DMS53 (cell line): Measurements from ENCODE around the gene PPM1A.

Source experiments
- DNase-seq: peaks from one replicate; lab custom pipeline; 2025; lab: John Stamatoyannopoulos, UW

Gene PPM1A

DNA sequence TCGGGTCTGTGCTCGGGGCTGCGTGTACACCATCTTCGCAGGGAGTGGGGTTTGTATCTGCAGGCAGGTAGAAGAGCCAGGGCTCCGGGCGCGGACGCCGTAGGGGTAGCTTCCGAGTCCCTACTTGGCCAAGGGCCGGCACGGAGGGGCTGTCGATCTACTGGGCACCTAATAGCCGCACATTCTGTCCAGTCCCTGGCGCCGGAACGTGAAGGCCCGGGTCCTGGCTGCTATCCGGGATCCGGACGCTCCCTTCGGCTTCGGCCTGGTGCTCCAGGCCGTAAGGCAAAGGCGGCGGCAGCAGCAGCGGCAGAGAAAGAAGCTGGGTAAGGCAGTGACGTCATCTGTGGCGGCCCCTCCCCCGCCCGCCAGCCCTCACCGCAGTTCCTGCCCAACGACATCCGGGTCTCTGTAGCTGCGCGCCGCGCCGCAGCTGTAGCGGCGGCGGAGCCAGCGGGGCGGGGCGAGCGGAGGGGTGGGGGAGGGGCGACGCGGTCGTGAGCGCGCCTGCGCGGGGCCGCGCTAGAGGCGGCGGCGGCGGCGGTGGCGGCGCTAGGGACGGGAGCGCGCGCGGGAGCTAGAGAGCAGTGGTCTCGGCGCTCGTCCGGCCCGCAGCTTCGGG, at the start of gene PPM1A:
PPM1A (plus strand) TSS at position 525 of the 622 bp plus-strand sequence. CDS start 33,483 bp downstream, outside the sequence.
- DNase-seq = peak; percentile 95

DNA sequence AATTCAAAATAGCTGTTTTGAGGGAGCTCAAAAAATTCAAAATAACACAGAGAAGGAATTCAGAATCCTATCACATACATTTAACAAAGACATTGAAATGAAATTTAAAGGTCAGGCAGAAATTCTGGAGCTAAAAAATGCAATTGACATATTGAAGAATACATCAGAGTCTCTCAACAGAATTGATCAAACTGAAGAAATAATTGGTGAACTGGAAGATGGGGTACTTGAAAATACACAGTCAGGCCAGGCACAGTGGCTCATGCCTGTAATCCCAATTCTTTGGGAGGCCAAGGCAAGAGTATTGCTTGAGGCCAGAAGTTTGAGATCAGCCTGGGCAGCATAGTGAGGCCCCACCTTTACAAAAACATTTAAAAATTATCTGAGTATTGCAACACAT, 49.7 kb upstream of the PPM1A start:
- no peak for DNase-seq

DNA sequence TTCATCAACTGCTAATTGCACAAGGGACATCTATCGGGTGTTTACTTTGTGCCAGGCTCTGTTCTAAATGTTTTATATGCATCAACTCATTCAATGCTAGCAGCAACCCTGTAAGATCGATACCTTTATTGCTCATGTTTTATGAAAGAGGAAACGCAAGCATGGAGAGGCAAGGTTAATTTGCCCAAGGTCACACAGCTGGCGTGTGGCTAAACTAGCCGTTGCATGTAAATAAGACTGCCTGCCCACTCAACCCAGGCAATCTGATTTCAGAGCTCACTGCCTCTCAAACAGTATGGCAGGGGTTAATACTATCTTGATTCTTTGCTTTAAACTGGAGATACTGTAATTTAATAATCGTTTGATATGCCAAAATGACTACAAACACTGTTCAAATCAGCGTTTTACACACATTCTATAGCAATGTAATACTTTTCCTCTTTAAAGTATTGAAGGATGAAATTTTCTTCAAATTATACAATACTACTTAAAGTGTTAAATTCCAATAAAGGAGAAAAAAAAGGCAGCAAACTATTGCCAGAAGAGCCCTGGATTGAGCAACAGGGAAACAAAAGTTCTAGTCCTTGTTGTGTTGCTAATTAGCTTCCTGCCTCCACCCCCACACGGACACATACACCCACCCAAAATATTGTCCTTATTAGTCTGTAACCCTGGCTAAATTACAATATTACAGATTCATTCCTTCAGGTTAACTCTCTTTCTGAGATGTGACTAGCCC, 44.7 kb upstream of the PPM1A start:
- DNase-seq = no peak

DNA sequence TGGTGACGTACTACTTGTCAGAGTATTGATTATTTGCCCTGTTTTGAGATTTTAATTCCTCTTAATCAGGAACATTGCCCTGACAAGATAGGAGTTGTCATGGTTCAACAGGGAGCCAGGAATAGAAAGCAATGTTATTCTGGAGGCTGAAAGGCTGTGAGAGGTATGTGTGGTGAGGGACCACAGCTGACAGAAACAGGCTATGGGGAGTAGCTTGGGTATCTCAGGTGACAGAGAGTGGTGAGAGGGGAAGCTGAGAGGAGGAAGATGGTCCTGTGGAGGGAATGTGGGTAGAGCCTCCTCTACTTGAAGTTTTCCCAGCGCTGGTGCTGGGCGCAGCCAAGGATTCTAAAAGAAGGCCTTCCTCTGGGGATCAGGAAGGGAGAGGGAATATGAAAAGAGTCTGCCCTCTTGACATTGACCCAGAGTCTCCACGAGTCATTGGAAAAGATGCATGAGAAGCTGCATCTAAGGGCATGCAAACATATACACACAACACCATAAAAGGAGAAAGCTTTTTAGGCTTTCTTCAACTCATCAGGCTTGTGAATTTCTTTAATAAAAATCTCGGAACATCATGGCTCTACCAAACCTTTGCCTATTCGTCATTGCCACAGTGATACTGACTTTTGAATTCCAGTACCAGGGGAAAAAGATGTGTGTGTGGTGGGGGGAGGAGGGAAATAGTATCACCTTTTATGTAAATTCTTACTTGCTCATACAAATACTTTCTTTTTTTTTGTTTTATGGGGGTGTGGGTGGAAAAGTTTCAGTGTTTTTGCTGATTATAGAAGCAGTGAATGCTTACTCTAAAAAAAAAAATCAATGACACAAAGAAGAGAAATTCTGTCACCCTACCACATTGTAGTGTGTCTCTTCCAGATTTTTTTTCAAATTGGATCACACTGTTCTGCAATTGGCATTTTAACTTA, 43.9 kb upstream of the PPM1A start:
- no peak for DNase-seq

DNA sequence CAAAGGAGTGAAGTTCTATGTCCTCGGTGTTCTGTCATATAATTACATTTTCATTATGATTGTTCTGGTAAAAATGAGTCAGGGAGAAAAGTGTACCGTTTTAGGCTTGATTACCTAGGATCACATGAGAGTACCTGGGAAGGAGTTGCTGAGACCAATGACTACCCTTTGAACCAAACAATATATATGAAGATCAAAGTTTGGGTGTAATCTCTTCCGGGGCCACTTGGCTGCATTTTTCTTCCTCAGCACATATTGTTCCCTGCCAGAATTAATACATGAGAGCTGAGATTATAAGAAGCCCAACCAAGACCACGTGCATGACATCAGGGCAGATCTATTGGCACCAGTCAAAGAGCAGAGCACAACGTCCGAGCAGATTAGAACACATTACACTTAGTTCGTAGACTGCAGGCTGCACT, 42.8 kb upstream of the PPM1A start:
- no peak for DNase-seq

DNA sequence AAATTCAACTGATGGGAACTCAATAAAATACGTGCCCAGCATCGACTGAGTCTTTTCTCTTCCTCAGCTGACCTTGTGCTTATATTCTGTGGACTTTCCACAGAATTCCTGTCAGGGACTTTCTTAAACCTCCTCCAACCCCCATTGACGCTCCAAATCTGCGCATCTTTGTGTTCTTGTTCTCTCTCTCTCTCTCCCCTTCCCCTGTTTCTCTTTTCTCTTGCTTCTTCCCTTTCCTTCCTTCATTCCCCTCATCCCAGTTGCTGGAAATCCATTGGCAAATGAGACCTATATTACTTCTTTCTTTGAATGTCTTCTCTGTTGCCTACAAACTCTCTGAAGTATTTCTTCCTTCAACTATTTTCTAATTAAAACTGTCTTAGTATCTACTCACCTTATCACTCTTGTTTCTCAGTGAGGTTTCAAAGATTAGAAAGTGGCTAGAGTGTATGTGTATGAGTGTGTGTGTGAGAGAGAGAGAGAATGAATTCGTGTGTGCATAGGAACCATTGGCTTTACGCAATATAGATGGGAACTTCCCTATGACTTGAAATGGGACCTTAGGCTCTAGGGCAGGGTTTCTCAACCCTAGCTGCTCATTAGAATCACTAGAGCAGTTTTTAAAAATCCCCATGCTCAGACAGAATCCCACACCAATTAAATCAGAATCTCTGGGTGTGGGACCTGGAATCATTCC, 42.0 kb upstream of the PPM1A start:
- DNase-seq = no peak

DNA sequence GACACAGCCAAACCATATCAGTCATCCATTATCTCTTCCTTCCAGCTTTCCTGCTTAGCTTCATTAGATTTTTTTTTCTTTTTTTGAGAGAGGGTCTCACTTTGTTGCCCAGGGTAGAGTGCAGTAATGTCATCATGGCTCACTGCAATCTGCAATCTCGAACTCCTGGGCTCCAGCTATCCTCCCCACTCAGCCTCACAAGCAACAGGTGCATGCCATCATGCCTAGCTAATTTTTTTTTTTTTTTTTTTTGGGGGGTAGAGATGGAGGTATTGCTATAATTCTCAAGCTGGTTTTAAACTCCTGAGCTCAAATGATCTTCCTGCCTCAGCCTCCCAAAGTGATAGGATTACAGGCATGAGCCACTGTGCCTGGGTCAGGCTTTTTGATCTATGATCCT, 38.3 kb upstream of the PPM1A start:
- no peak for DNase-seq

DNA sequence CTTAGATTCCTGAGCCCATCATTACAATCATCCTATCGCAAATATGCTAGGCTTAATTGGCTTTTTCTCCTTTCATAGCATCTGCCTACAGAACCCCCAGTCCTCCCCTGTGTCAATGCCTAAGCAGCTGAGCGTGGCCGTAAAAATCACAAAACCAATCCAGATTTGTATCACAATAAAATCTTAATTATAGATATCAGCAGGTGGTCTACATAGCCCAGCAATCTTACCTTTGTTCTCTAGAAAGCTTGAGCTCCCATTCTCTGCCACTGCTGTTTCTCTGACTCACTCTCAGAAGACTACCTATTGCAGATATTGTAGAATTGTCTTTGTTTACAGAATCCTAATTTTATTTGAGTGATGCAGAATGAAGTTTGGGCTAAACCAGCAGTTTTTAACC, 37.9 kb upstream of the PPM1A start:
- no peak for DNase-seq

DNA sequence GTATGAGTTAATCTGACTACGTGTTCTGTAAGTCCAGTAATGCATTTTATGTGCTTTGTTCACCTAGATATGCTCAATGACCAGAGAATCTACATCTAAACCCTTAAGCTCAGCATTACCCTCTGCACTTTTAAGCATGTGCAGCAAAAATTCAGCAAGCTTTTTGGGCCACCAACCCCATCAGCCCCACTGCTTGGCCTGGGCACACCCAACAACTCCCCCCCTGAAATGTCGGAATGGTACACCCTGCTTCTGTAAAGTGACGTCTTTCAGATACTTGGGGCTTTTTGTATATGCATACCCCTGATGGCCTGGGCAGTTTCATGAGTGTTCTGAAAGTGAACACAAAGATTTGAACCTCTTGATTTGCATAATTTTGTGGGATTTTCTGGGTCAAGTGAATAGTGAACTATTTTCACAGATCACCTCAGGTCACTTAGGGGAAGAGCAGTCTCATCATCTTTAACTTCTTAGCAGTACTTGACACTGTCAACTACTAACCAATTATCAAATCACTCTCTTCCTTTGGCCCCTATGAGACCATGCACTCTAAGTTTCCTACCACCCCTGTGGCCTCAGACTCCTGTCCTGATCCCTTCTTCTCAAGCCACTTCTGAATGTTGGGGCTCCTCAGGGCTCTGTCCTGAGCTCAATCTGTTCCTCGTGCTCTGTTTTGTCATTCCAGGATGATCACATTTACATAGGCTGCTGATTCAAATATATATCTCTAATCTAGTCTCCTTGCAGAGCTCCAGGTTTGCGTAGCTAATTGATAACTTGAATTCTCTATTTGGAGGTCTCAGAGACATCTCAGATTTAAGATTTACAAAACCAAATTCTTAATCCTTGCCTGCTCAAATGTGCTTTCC, 36.3 kb upstream of the PPM1A start:
- DNase-seq = no peak

DNA sequence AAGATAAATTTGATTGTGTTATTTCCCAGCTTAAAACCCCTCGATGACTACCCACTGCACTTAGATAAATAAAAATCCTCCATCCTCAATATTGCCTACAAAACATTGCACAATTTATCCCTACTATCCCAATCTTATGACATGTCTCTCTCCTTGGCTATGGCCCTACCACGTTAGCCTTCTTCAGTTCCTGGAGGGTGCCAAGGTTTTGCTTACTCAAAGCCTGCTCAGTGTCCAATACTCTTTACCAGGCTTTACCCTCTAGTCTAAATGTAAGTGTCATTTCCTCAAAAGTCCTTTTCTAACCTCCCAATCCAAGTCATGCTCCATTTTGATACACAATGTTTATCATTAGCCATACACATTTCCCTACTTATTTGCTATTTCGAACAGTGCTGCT, 35.0 kb upstream of the PPM1A start:
- DNase-seq = no peak

DNA sequence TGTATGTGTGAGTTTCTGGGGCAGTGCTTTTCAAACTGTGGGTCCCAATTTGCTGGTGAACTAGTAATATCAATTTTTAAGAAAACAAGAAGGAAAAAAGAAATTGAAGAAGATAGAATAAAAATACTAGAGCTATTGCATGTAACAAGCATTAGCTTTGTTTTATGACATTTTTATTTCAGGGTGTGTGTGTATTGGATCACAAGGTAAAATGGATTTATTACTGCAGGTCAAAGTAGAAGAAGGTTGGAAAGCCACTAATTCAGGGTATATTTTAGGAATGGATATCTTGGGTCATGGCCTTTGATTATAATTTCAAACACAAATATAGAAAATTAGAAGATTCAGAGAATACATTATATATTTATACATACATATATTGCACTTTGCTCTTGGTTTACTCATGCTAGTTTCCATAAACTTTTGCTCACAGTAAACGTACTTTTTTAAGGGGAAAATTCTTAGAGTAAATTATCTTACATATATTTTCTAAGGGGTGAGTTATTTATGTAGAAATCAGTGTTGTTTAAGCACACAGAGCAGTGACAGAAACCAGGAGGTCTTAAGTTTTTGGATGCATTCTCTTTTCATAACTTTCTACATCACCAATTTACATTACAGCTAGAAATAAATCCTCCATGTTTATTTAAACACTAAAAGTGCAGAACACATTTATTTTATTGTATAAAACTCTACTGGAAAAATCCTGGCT, 34.5 kb upstream of the PPM1A start:
- DNase-seq = no peak

DNA sequence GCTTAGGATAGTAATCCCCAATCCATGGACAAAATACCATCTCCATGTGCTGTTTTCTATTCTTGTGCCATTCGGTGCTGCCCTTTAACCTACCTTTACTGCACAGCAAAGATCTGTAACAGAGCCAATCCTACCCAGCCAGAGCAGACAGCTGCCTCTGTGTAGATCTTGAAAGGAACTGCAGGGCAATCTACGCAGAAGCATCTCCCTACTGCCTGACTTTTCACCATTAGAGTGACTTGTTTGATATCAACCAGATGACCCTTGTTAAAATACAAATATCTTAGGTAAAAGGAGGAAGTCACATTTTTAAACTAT, 33.9 kb upstream of the PPM1A start:
- no peak for DNase-seq

DNA sequence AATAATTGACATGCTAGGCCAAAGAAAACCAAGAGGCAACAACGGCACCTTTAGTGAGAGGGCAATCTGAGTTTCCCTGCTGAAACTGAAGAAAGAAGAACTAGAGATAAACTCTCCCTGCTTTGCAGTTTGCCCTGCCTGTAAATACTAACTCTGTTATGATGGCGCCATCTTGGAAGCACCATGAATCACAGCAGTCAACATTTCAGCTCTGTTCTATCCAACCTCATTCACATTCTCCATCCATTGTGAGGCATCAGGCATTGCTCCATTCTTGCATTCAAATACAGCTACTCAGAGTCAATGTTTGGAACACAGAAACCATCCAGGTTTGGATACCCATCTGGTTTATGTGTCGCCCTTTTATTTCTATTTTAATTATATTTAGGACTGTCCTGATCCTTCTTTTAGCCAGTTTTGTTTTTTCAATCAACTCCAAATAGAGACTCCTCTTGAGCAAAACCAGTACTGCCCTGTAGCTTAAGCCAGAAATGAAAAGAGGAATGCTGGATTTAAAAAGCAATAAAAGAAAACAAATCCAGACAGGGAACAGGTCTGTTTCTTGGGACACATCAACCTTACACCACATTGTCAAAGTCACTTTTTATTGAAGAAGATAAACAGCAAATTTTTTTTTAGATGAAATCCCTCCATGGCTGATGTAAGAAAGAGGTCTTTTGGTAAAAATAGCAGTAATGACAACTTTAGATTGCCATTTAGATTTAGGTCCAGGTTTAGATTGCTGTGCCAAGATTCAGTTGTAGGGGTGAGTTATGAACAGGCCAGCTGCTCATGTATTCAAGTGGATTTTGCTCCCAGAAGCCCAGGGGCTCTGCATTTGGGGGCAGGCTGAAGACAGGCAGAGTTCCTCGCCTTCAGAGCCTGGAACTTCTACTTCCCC, 33.3 kb upstream of the PPM1A start:
- no peak for DNase-seq

DNA sequence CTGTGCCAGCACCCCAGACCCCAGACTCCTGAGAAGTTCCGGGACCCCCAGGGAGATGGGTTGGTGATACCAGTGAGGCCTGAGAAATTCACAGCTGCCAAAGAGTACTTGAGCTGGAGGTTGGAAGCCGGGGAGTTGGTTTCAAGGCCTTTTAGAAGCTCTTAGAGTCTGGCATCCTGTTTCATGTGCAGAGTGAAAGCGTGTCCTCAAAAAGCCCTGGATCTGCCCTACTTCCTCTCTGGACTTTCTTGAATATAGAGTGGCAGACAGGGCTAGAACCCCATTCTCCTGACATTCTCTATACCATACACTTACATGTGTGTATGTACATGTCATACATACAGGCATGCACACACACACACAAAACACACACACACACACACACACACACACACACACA, 31.3 kb upstream of the PPM1A start:
- no peak for DNase-seq

DNA sequence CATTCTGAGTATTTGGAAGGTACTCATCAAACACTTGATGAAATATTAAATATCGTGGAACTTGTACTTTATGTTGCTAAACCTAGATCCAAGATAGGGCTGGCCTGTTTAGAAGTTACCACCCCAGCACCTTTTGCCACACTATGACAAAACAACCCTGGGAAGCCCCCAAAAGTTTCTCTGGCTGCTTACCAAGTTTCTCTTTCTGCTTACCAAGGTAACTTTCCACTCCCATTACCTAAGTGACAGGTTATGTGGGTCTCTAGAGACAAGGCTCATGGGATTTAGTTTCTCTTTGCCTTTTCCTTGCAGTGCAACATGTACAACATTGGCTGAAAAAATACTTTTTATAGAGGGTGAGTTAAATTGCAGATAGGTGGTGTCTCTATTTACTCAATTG, 28.9 kb upstream of the PPM1A start:
- no peak for DNase-seq

DNA sequence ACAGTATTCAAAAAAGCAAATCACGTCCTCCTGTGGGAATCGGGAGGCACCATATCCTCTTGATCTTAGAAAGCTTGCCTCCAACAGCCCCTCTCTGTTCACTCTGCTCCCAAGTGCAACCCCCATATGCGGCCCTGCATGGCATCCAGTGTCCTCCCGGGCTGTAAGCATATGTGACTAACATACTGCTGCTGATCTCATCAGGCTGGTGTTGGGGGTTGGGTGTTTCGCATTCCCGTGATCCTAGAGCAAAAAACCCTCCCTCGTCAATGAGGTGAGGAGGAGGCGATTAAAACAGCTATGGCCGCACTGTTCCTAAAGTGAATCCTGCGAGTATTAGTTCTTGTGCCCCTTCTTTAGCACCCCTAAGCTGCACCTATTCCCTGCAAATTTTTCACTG, 28.1 kb upstream of the PPM1A start:
- no peak for DNase-seq

DNA sequence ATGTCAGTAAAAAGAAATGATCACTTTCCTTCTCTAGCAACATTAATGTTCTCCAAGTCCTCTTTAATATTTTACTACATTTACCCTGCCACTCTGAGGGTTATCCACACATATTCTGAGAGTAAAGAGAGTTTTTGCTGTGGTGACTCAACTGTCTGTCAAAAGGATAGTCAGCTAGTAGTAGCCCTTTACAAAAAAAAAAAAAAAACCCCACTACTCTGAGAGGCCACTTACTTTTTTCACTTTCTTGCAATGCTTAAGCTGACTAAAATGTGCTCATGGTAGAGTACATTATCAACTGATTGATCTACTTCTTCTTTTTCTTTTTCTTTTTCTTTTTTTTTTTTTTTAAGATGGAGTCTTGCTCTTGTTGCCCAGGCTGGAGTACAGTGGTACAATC, 27.6 kb upstream of the PPM1A start:
- DNase-seq = no peak

DNA sequence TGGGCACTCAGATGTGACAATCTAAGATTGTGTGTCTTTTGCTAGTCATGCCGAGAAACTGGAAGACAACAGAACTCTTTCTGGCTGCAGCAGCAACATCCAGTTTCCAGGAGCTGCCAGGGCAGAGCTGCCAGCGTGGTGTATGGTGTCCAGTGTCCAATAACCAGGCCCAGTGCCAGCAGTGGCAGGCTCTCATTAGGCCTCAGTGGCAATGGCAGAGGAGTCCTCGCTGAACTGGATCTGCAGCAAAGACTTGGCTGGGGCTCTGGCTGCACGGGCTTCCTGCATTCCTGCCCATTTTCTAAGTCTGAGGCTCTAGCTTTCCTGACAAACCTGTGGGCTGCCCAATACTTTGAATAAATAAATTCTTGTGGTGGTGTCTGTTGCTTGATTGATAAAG, 26.2 kb upstream of the PPM1A start:
- no peak for DNase-seq

DNA sequence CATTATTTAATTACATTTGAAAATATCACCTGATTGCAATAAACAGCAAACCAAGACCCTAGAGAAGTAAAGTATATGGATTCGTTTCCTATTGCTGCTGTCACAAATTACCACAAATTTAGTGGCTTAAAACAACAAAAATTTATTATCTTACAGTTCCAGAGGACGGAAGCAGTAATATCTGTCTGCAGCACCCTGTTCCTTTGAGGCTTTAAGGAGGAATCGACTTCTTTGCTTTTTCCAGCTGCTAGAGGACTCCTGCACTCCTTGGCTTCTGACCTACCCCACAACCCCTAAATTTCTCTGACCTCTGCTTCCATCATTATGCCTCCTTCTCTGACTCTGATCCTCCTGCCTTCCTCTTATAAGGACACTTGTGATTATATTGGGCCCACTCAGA, 23.8 kb upstream of the PPM1A start:
- DNase-seq = no peak

DNA sequence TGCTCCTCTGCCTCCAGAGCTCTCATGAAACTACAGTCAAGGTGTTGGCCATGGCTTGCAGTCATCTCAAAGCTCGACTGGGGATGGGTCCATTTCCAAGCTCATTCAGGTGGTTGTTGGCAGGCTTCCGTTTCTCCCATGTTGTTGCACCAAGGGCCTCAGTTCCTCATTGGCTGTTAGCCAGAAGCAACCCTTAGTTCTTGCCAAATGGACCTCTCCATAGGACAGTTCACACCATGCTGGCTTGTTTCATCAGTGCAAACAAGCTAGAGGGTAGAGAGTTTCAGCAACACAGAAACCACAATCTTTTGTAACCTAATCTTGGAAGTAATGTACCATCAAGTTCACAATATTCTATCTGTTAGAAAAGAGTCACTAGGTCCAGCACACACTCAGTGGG, 22.7 kb upstream of the PPM1A start:
- DNase-seq = no peak
